Adrenal gland (tissue), 5 donors: ENCODE data around the gene FAIM2.

Experiments
- CTCF ChIP-seq, 6 experiments: fragments of 450-650 bp in 4 of 6; fragments of 200-600 bp in 2 of 6; sonication (generic) in 1 of 6; IDR thresholded peaks; 1 replicate in 5 of 6; 2 replicates in 1 of 6; pipeline versions ENCODE4 v1.5.1 to v1.8.0; 2016 to 2021; ENCODE audit warnings: antibody characterized with exemption in 6 of 6, mild to moderate bottlenecking in 2 of 6, moderate library complexity in 1 of 6
- POLR2A ChIP-seq, 2 donors: fragments of 450-650 bp; IDR thresholded peaks; one replicate each; pipeline ENCODE4 v1.6.1; 2017; ENCODE audit warnings: antibody characterized with exemption in 2 of 2, mild to moderate bottlenecking in 2 of 2, moderate library complexity in 1 of 2
- donor health status: DM: no; HTN: no; CAD: no.

GRCh38 chr12:49865109-49865781, 38.5 kb downstream of the FAIM2 start:
- TF ChIP-seq CTCF (IDR thresholded peaks at IDR 0.05), result no peak
- TF ChIP-seq POLR2A (IDR thresholded peaks at IDR 0.05), result no peak
